Smooth muscle cell (in vitro differentiated cells): ENCODE measurements around the gene PPP1R13B. TPM values are rescaled to one million over a fixed set of nuclear protein-coding genes. Genes with fewer than 3 reads are reported as not detected.
A peak's percentile ranks its signal among the peaks of the same experiment; 100 is the strongest.

Experiments used
- DNase-seq: peaks from one replicate; lab custom pipeline; 2025; ENCODE audit not compliant: unreplicated experiment; lab: John Stamatoyannopoulos, UW
- H2AFZ ChIP-seq: fragments of 200-600 bp; sonication (generic); 2 replicates; pipeline ENCODE4 v1.6.0; 2016; ENCODE audit warnings: antibody characterized with exemption, low read depth, mild to moderate bottlenecking
- H3F3A ChIP-seq: fragments of 200-600 bp; sonication (generic); 2 replicates; pipeline ENCODE4 v1.6.0; 2017; ENCODE audit warnings: antibody characterized with exemption, low read depth
- H3K27ac ChIP-seq: fragments of 200-600 bp; sonication (generic); 2 replicates; pipeline ENCODE4 v1.5.1; 2016; ENCODE audit warnings: low read depth, mild to moderate bottlenecking
- H3K27me3 ChIP-seq: fragments of 200-600 bp; sonication (generic); 2 replicates; pipeline ENCODE4 v1.6.1; 2016; ENCODE audit warnings: low read depth, mild to moderate bottlenecking
- H3K36me3 ChIP-seq: fragments of 200-600 bp; sonication (generic); 2 replicates; pipeline ENCODE4 v1.5.1; 2016; ENCODE audit warnings: low read depth
- H3K4me1 ChIP-seq: fragments of 200-600 bp; sonication (generic); 2 replicates; pipeline ENCODE4 v1.5.1; 2016; ENCODE audit warnings: low read depth
- H3K4me2 ChIP-seq: fragments of 200-600 bp; sonication (generic); 2 replicates; pipeline ENCODE4 v1.6.0; 2016; ENCODE audit warnings: mild to moderate bottlenecking
- H3K4me3 ChIP-seq: fragments of 200-600 bp; sonication (generic); 2 replicates; pipeline ENCODE4 v1.5.1; 2016; ENCODE audit warnings: mild to moderate bottlenecking
- H3K79me2 ChIP-seq: fragments of 200-600 bp; sonication (generic); 2 replicates; pipeline ENCODE4 v1.6.0; 2016; ENCODE audit warnings: low read depth, mild to moderate bottlenecking
- H3K9ac ChIP-seq: fragments of 200-600 bp; sonication (generic); 2 replicates; pipeline ENCODE4 v1.6.0; 2016; ENCODE audit warnings: low read depth
- H3K9me3 ChIP-seq: fragments of 200-600 bp; sonication (generic); replicated peaks from 2 replicates; pipeline ENCODE4 v1.5.1; 2016; ENCODE audit warnings: low read depth
- H4K20me1 ChIP-seq: fragments of 200-600 bp; sonication (generic); 2 replicates; pipeline ENCODE4 v1.6.0; 2016; ENCODE audit warnings: low read depth
- CTCF ChIP-seq: fragments of 200-600 bp; sonication (generic); IDR thresholded peaks from 2 replicates; pipeline ENCODE4 v1.5.1; 2017; ENCODE audit warnings: borderline replicate concordance, mild to moderate bottlenecking, antibody characterized with exemption; ENCODE audit not compliant: insufficient read depth, poor library complexity, severe bottlenecking
- WGBS: methylation state at CpG from one replicate; pipeline ENCODE4 v1.1.7; 2016; ENCODE audit warnings: low lambda C conversion rate; 5-methylcytosine and 5-hydroxymethylcytosine counted together
- polyA plus RNA-seq: library from polyadenylated mRNA; unstranded; fragments of >200 nt; fragmentation: Nextera tagmentation; extraction: Ambion mirVana; gene quantifications from 2 replicates; pipeline ENCODE4 v1.2.1, GENCODE V29; 2016
- total RNA-seq: library from RNA; depleted of rRNA; stranded (reverse); fragments of >200 nt; gene quantifications from 2 replicates; pipeline ENCODE4 v1.2.3, GENCODE V29; 2014

PPP1R13B gene
- total and polyA plus RNA-seq, 2 experiments from 2014 or later, result 2.3 to 4.3 TPM

DNA sequence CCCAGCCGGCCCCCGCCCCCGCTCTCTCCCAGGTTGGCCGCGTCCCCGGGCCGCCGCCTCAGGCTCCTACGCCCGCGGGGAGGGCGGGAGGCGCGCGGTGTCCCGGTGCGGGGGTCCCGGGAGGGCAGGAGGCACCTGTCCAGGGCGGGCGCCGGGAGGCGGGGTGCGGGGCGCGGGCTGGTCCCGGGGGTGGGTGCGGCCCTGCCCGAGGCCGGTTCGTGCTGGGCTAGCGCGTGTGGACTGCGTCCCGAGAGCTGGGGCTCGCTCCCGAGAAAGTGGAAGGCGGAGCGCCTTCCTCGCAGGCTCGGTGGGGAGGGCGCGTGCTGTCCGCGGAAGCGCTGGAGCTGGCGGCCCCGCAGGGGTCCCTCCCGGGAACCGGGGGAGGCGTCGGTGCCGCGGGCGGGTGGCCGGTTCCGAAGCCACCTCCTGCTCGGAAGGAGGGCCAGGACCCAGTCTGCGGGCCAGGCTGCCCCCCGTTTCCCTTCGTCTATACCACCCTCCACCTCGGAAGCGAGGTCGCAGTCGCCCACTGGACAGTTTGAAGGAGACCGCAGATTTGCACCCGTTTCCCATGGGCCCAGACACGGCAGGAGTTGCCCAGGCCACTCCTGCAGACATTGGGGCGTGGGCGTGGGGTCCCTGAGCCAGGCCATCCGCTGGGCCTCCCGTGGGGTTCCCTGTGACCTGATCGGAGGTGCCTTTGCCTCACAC is 131.1 kb downstream of the PPP1R13B start:
- H3K36me3 ChIP-seq, result no peaks in the 10 kb centered on the region
- peaks cover 18% of the 10 kb centered on the region for H3K4me1 ChIP-seq
- peak overlapping the region; percentile 87 for H3K4me3 ChIP-seq
- WGBS, result 4% methylated on average over 44 of the region's 72 CpGs
- no peak for TF ChIP-seq CTCF
- H4K20me1 ChIP-seq, result peaks cover 64% of the 10 kb centered on the region
- H3K4me2 ChIP-seq, result peak overlapping the region; percentile 100
- H3K79me2 ChIP-seq, result peaks cover 53% of the 10 kb centered on the region
- H3K27ac ChIP-seq, result no peak overlapping the region
- peak overlapping the region; percentile 80 for H3K9ac ChIP-seq
- H3F3A ChIP-seq, result peaks cover 7% of the 10 kb centered on the region
- no peak for DNase-seq
- no peaks in the 10 kb centered on the region for H3K27me3 ChIP-seq
- H2AFZ ChIP-seq, result no peak overlapping the region
- no peaks in the 10 kb centered on the region for H3K9me3 ChIP-seq

- H3K9me3 ChIP-seq, result no peaks in the 10 kb centered on the region
- peak within 1 kb of the TSS; percentile 100 for H3K4me2 ChIP-seq
- 1% methylated on average over 60 of the region's 121 CpGs for WGBS
- H3K79me2 ChIP-seq, result peaks cover 44% of the 10 kb centered on the region
- TF ChIP-seq CTCF, result no peak
- H4K20me1 ChIP-seq, result peaks cover 55% of the 10 kb centered on the region
- peaks cover 15% of the 10 kb centered on the region for H3K4me1 ChIP-seq
- DNase-seq, result peak; percentile 97
- peak within 1 kb of the TSS; percentile 80 for H3K9ac ChIP-seq
- H3K27ac ChIP-seq, result no peak within 1 kb of the TSS
- peaks cover 7% of the 10 kb centered on the region for H3F3A ChIP-seq
- no peaks in the 10 kb centered on the region for H3K36me3 ChIP-seq
- H2AFZ ChIP-seq, result no peak within 1 kb of the TSS
- H3K4me3 ChIP-seq, result peak within 1 kb of the TSS; percentile 87
- no peaks in the 10 kb centered on the region for H3K27me3 ChIP-seq
Observed at GRCh38 chr14:103715052-103716000, 132.0 kb downstream of the PPP1R13B start, which contains the start of the genes XRCC3 and ZFYVE21. TSS of gene XRCC3 (minus strand) at chr14:103715451. CDS start at chr14:103711087, 4,364 bp downstream. TSS of gene ZFYVE21 (plus strand) at chr14:103715810. CDS start at chr14:103715842, 32 bp downstream.

DNA sequence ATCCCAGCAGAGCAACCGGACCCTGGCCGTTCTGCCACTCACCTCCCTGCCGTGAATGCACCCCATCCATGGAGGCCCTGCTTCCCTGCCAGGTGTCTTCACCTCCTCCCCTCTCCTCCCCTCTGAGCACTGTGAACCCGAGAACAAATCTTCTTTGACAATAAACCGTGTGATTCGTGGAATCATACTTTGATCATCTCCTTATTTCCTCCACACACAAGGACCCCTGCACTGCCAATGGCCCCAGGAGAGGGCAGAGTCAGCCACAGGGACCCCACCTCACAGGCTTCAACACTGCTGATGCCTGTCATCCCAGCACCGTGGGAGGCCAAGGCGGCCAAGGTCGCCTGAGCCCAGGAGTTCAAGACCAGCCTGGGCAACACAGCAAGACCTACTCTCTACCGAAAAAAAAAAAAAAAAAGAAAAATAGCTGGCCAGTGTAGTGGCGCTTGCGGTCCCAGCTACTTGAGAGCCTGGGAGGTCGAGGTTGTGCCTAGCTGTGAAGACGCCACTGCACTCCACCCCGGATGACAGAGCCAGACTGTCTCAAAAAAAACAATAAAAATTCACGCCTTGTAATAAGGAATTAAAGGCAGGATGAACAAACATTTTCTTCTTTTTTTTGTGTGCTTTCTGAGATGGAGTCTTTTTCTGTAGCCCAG is 133.2 kb downstream of the PPP1R13B start:
- H3K27me3 ChIP-seq, result no peaks in the 10 kb centered on the region
- H3K4me2 ChIP-seq, result peak overlapping the region; percentile 97
- no peaks in the 10 kb centered on the region for H3K9me3 ChIP-seq
- H3K79me2 ChIP-seq, result peaks cover 33% of the 10 kb centered on the region
- peak overlapping the region; percentile 67 for H3K4me3 ChIP-seq
- WGBS, result 79% methylated on average over 16 of the region's 16 CpGs
- H3K9ac ChIP-seq, result no peak overlapping the region
- H3K36me3 ChIP-seq, result no peaks in the 10 kb centered on the region
- TF ChIP-seq CTCF, result no peak
- H3F3A ChIP-seq, result peaks cover 7% of the 10 kb centered on the region
- no peak for DNase-seq
- H2AFZ ChIP-seq, result no peak overlapping the region
- H4K20me1 ChIP-seq, result peaks cover 44% of the 10 kb centered on the region
- no peak overlapping the region for H3K27ac ChIP-seq
- H3K4me1 ChIP-seq, result peaks cover 15% of the 10 kb centered on the region
